HCT116 (cell line): ENCODE results near the gene PRUNE1.

Experiments used
- CBX3 ChIP-seq: IDR thresholded peaks from 2 replicates; pipeline ENCODE4 v1.6.1; 2012; ENCODE audit warnings: low read depth
- EZH2phosphoT487 ChIP-seq: fragments of 200-600 bp; IDR thresholded peaks from 2 replicates; pipeline ENCODE4 v1.6.1; 2018; ENCODE audit warnings: antibody characterized with exemption, borderline replicate concordance
- POLR2A ChIP-seq: IDR thresholded peaks from 2 replicates; pipeline ENCODE4 v1.7.0; 2011; ENCODE audit warnings: borderline replicate concordance; ENCODE audit not compliant: insufficient read depth, insufficient read length; ENCODE audit errors: extremely low read depth
- ZNF274 ChIP-seq: fragments of 200-500 bp; sonication (Bioruptor generic); IDR thresholded peaks from 2 replicates; pipeline ENCODE4 v1.6.1; 2014; ENCODE audit warnings: mild to moderate bottlenecking, low read depth, low read length, inconsistent platforms
- TF ChIP-seq, protein P1 (sequence below), 3 experiments: fragments of 200-600 bp in 1 of 3; sonication (generic) in 1 of 3; IDR thresholded peaks in 2 of 3; conservative IDR thresholded peaks in 1 of 3; 2 replicates each; pipeline ENCODE4 v1.5.1; 2012 to 2017; ENCODE audit warnings: low read depth in 2 of 3, low read length in 2 of 3, antibody characterized with exemption in 1 of 3, borderline replicate concordance in 1 of 3, control low read depth in 1 of 3, mild to moderate bottlenecking in 1 of 3, mixed read lengths in 1 of 3, mixed run types in 1 of 3, moderate library complexity in 1 of 3; ENCODE audit not compliant: insufficient read depth in 1 of 3

DNA sequence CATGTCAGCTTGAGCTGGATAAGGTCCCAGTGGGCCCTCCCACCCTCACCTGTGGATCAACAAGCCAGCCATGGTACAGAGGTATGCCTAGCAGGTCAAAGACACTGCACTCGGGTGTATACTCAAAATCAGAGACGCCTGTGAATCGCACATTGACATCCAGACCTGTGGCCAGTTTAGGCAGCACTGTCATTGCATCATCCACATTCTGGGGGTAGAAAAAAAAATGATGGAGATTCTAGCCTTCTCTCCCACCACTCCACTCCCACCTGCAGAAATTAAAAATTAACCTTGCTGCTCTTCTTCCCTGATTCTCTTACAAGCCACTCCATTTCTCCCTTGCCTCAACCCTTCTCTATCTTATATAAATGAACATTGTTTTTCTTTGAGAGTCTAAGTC is 7.8 kb upstream of the PRUNE1 start:
- TF ChIP-seq, protein P1, sequence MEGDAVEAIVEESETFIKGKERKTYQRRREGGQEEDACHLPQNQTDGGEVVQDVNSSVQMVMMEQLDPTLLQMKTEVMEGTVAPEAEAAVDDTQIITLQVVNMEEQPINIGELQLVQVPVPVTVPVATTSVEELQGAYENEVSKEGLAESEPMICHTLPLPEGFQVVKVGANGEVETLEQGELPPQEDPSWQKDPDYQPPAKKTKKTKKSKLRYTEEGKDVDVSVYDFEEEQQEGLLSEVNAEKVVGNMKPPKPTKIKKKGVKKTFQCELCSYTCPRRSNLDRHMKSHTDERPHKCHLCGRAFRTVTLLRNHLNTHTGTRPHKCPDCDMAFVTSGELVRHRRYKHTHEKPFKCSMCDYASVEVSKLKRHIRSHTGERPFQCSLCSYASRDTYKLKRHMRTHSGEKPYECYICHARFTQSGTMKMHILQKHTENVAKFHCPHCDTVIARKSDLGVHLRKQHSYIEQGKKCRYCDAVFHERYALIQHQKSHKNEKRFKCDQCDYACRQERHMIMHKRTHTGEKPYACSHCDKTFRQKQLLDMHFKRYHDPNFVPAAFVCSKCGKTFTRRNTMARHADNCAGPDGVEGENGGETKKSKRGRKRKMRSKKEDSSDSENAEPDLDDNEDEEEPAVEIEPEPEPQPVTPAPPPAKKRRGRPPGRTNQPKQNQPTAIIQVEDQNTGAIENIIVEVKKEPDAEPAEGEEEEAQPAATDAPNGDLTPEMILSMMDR (IDR thresholded peaks at IDR 0.05 in 2 of 3, conservative IDR thresholded peaks at IDR 0.05 in 1 of 3; ENCODE audit: borderline replicate concordance in 1 of 3, insufficient read depth in 1 of 3, low read depth in 2 of 3, low read length in 2 of 3): no peak
- TF ChIP-seq EZH2phosphoT487: no peak
- TF ChIP-seq CBX3: no peak
- no peak for TF ChIP-seq ZNF274
- TF ChIP-seq POLR2A: no peak
